HepG2 (cell line): ENCODE measurements around the gene AHSG. TPM values are rescaled to one million over a fixed set of nuclear protein-coding genes. Genes with fewer than 3 reads are reported as not detected.
A peak's percentile ranks its signal among the peaks of the same experiment; 100 is the strongest.
"Not testable (repeated sequence)": the region's sequence is repeated elsewhere in the genome, so short reads cannot be mapped to it uniquely, and the experiment has no call there.

Source experiments
- CREB1 ChIP-seq, 2 experiments: fragments of 450-650 bp in 1 of 2; IDR thresholded peaks; 2 replicates each; pipeline ENCODE4 v1.6.1; 2016 to 2017; ENCODE audit warnings: control low read depth in 1 of 2, mild to moderate bottlenecking in 1 of 2, missing compliant biosample characterization in 1 of 2, missing genetic modification characterization in 1 of 2
- FOXA1 ChIP-seq, 2 experiments: fragments of 450-650 bp in 1 of 2; sonication (generic) in 1 of 2; formaldehyde crosslinking in 1 of 2; IDR thresholded peaks; 2 replicates each; pipeline versions ENCODE4 v1.4.0 to v1.6.1; 2016 to 2020; ENCODE audit warnings: missing genetic modification reagents in 1 of 2
- MNT ChIP-seq: fragments of 450-650 bp; IDR thresholded peaks from 2 replicates; pipeline ENCODE4 v1.6.1; 2016
- PRDM10 ChIP-seq: sonication (generic); formaldehyde crosslinking; IDR thresholded peaks from 2 replicates; pipeline ENCODE4 v1.4.0; 2020; ENCODE audit warnings: low read depth, missing genetic modification reagents
- RAD21 ChIP-seq: fragments of 450-650 bp; formaldehyde crosslinking; IDR thresholded peaks from 2 replicates; pipeline ENCODE4 v1.5.0; 2020; ENCODE audit warnings: mild to moderate bottlenecking
- SKIL ChIP-seq: sonication (generic); formaldehyde crosslinking; IDR thresholded peaks from 2 replicates; pipeline ENCODE4 v1.8.0; 2022; ENCODE audit warnings: missing genetic modification reagents, mild to moderate bottlenecking, moderate library complexity, borderline replicate concordance
- ZBTB40 ChIP-seq, 2 experiments: fragments of 450-650 bp in 1 of 2; sonication (generic) in 1 of 2; formaldehyde crosslinking in 1 of 2; IDR thresholded peaks; 2 replicates each; pipeline versions ENCODE4 v1.6.1 to v1.8.0; 2016 to 2022; ENCODE audit warnings: antibody characterized with exemption in 1 of 2, mild to moderate bottlenecking in 1 of 2, missing genetic modification reagents in 1 of 2
- ZNF331 ChIP-seq: sonication (generic); formaldehyde crosslinking; IDR thresholded peaks from 2 replicates; pipeline ENCODE4 v1.4.0; 2020; ENCODE audit warnings: missing genetic modification reagents
- polyA plus RNA-seq, 8 experiments: library from polyadenylated mRNA; depleted of rRNA in 3 of 8; stranded (reverse) in 7 of 8; unstranded in 1 of 8; fragments of >200 nt; fragmentation: Illumina TruSeq in 4 of 8; extraction: Trizol in 4 of 8; gene quantifications; 2 replicates each; pipeline versions ENCODE4 v1.2.1 to v1.2.3, GENCODE V29; 2011 to 2016; ENCODE audit warnings: low read depth in 4 of 8, missing spikeins in 1 of 8, mixed read lengths in 1 of 8; ENCODE audit not compliant: insufficient read depth in 1 of 8
- total RNA-seq, 5 experiments: library from RNA; depleted of rRNA; stranded (reverse); fragments of >200 nt; fragmentation: Illumina TruSeq; extraction: Trizol; gene quantifications; 2 replicates each; pipeline ENCODE4 v1.2.3, GENCODE V29; 2016; ENCODE audit warnings: low read depth in 1 of 5

The AHSG gene
- total and polyA plus RNA-seq, 2 of the 13 experiments (the other 11 are each of a cell fraction or from before 2014, with no cell fraction given), result 2,043 to 19,152 TPM

- not testable (repeated sequence) for TF ChIP-seq ZBTB40 (IDR thresholded peaks at IDR 0.05)
- TF ChIP-seq ZBTB40 (CRISPR knock-in tag; IDR thresholded peaks at IDR 0.05), result peak; percentile 61; the same call in 1 of the 2 replicates
- peak; percentile 47; the same call in 1 of the 2 replicates for TF ChIP-seq PRDM10
- TF ChIP-seq SKIL, result peak; percentile 73
- TF ChIP-seq RAD21 (CRISPR knock-in tag), result peak; percentile 49
- 0 out of 2 replicates have a peak, but pooled peaks have one; percentile 5 for TF ChIP-seq CREB1 (IDR thresholded peaks at IDR 0.05)
- TF ChIP-seq CREB1 (CRISPR knock-in tag; IDR thresholded peaks at IDR 0.05), result peak; percentile 72
- TF ChIP-seq FOXA1 (IDR thresholded peaks at IDR 0.05), result peak; percentile 84
- TF ChIP-seq FOXA1 (CRISPR knock-in tag; IDR thresholded peaks at IDR 0.05), result peak; percentile 57
- 0 out of 2 replicates have a peak, but pooled peaks have one; percentile 2 for TF ChIP-seq MNT
- TF ChIP-seq ZNF331 (CRISPR knock-in tag), result peak; percentile 58; the same call in 1 of the 2 replicates
Measured at GRCh38 chr3:186634207-186634606, 21.3 kb downstream of the AHSG start (continued).
